ENCODE results near the gene UBE2L6.

The UBE2L6 gene

DNA sequence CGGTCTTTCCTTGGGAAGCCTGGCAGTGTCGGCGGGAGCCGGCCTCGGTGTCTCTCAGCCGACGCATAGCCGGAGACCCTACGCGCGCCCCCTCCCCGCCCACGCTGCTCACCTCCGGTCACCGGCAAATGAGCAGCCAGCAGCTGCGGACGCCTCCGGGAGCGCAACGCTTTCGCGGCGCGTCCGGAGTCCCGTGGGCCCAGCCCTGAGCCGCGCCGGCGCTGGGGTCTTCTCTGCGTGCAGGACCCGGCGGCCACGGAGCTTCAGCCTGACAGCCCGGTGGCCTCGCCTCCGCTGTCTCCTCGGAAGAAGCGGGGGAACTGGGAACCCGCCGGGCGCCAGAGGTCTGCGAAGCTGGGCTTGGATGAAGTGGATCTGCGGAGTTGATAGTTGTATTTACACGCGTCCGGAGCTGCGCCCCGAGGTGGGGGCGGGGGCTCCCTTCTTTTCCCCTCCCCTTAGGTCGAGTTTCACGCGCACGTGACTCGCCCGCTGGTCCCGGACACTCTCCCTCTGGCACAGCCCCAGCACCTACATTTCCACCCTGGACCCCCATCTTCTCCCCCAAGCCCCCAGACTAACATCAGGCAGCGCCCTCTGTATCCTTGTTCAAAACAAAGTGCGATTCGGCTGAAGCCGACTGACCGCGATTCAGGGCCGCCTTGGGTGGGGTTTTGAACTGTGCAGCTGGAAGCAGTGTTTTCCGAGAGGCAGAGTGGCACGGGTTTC lies 52.0 kb downstream of the UBE2L6 start, which contains the start of gene SLC43A1:
Gene SLC43A1 (minus strand): TSS at position 371 of the 729 bp plus-strand sequence. CDS start 1,591 bp downstream, outside the sequence.
- Histone ChIP-seq H2AFZ (ENCODE audit: low read depth, low read length, severe bottlenecking) (peak within 1 kb of the TSS; percentile 82), H3K79me2 (ENCODE audit: insufficient read depth, low read length) (peaks cover 14% of the 10 kb centered on the region; the same call in 1 of the 2 replicates), H3K9me2 (replicated peaks; ENCODE audit: insufficient read depth, low read length) (no peaks in the 10 kb centered on the region), H3K27ac (ENCODE audit: low read depth, low read length) (peak within 1 kb of the TSS; percentile 64), H3K4me2 (ENCODE audit: low read depth, low read length, poor library complexity, severe bottlenecking) (peak within 1 kb of the TSS; percentile 90), H3K9me3 (ENCODE audit: insufficient read depth, low read length) (no peaks in the 10 kb centered on the region), H3K36me3 (ENCODE audit: low read length) (no peaks in the 10 kb centered on the region), H3F3A (ENCODE audit: insufficient read depth) (peaks cover 5% of the 10 kb centered on the region), H3K4me3 (ENCODE audit: insufficient read depth, low read length, poor library complexity, severe bottlenecking) (peak within 1 kb of the TSS; percentile 83), H3K27me3 (ENCODE audit: low read length) (no peaks in the 10 kb centered on the region), H3K9ac (ENCODE audit: low read length) (peak within 1 kb of the TSS; percentile 79), H4K20me1 (ENCODE audit: low read depth, low read length) (no peaks in the 10 kb centered on the region)
- TF ChIP-seq, protein P1, sequence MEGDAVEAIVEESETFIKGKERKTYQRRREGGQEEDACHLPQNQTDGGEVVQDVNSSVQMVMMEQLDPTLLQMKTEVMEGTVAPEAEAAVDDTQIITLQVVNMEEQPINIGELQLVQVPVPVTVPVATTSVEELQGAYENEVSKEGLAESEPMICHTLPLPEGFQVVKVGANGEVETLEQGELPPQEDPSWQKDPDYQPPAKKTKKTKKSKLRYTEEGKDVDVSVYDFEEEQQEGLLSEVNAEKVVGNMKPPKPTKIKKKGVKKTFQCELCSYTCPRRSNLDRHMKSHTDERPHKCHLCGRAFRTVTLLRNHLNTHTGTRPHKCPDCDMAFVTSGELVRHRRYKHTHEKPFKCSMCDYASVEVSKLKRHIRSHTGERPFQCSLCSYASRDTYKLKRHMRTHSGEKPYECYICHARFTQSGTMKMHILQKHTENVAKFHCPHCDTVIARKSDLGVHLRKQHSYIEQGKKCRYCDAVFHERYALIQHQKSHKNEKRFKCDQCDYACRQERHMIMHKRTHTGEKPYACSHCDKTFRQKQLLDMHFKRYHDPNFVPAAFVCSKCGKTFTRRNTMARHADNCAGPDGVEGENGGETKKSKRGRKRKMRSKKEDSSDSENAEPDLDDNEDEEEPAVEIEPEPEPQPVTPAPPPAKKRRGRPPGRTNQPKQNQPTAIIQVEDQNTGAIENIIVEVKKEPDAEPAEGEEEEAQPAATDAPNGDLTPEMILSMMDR (IDR thresholded peaks at IDR 0.05; ENCODE audit: insufficient read depth, low read length, poor library complexity, severe bottlenecking), result no peak
- no peak for TF ChIP-seq EZH2phosphoT487 (conservative IDR thresholded peaks at IDR 0.05; ENCODE audit: low read length)

DNA sequence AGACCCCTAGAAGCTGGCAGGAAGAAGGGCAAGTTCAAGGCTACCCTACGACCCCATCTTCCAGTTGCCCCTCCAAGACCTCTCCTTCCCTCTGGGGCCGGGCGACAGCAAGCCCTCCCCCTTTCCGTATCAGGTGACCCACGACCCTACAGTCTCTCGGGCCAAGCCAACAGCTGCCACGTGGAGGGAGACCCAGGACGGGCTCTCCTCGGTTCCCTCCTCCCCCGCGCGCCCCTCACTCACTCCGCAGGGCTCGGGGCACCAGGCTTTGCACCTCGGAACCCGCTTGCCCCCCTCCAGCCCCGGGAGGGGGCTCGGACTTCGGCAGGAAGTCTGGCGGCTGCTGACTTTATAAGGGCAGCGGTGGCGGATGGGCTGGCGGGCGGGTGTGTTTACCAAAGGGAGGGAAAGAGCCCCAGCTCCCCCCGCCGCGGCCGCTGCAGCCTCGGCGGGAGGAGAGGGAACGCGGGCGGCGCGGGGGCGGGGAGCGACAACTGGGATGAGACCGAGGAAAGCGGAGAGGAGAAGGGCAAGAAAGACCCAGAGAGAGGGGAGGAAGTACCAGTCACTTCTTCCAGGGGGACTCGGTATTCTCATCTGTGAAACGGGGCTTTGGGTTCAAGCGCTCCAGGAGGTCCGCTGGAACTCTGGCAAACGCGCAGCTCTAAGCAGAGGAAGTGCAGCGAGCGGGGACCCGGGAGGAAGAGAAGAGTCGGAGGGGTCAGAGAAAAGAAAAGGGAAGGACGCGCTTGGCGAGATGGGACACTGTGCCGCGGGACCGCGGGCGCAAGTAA lies 52.7 kb downstream of the UBE2L6 start:
- Histone ChIP-seq H3K4me3 (ENCODE audit: insufficient read depth, low read length, poor library complexity, severe bottlenecking) (peak overlapping the region; percentile 83), H3K9me2 (replicated peaks; ENCODE audit: insufficient read depth, low read length) (no peaks in the 10 kb centered on the region), H3K9me3 (ENCODE audit: insufficient read depth, low read length) (no peaks in the 10 kb centered on the region), H3F3A (ENCODE audit: insufficient read depth) (peaks cover 5% of the 10 kb centered on the region), H3K9ac (ENCODE audit: low read length) (peak overlapping the region; percentile 79), H4K20me1 (ENCODE audit: low read depth, low read length) (no peaks in the 10 kb centered on the region), H3K36me3 (ENCODE audit: low read length) (no peaks in the 10 kb centered on the region), H3K27me3 (ENCODE audit: low read length) (no peaks in the 10 kb centered on the region), H2AFZ (ENCODE audit: low read depth, low read length, severe bottlenecking) (peak overlapping the region; percentile 82), H3K27ac (ENCODE audit: low read depth, low read length) (peak overlapping the region; percentile 64), H3K4me2 (ENCODE audit: low read depth, low read length, poor library complexity, severe bottlenecking) (peak overlapping the region; percentile 90), H3K79me2 (ENCODE audit: insufficient read depth, low read length) (peaks cover 14% of the 10 kb centered on the region; the same call in 1 of the 2 replicates)
- no peak for TF ChIP-seq EZH2phosphoT487 (conservative IDR thresholded peaks at IDR 0.05; ENCODE audit: low read length)
- TF ChIP-seq, protein P1 (IDR thresholded peaks at IDR 0.05; ENCODE audit: insufficient read depth, low read length, poor library complexity, severe bottlenecking), result no peak

GRCh38 chr11:57513911-57514537 lies 53.4 kb downstream of the UBE2L6 start:
- H2AFZ ChIP-seq (ENCODE audit: low read depth, low read length, severe bottlenecking), result peak overlapping the region; percentile 82
- H3K9me2 ChIP-seq (replicated peaks; ENCODE audit: insufficient read depth, low read length), result no peaks in the 10 kb centered on the region

More at GRCh38 chr11:57513911-57514537, 53.4 kb downstream of the UBE2L6 start:
- H4K20me1 ChIP-seq (ENCODE audit: low read depth, low read length), result no peaks in the 10 kb centered on the region
- H3K79me2 ChIP-seq (ENCODE audit: insufficient read depth, low read length), result peaks cover 15% of the 10 kb centered on the region
- H3F3A ChIP-seq (ENCODE audit: insufficient read depth), result peaks cover 5% of the 10 kb centered on the region
- peak overlapping the region; percentile 64 for H3K27ac ChIP-seq (ENCODE audit: low read depth, low read length)
- TF ChIP-seq, protein P1 (IDR thresholded peaks at IDR 0.05; ENCODE audit: insufficient read depth, low read length, poor library complexity, severe bottlenecking), result no peak
- TF ChIP-seq EZH2phosphoT487 (conservative IDR thresholded peaks at IDR 0.05; ENCODE audit: low read length), result no peak
- no peaks in the 10 kb centered on the region for H3K27me3 ChIP-seq (ENCODE audit: low read length)
- H3K36me3 ChIP-seq (ENCODE audit: low read length), result no peaks in the 10 kb centered on the region
- no peaks in the 10 kb centered on the region for H3K9me3 ChIP-seq (ENCODE audit: insufficient read depth, low read length)
- H3K4me2 ChIP-seq (ENCODE audit: low read depth, low read length, poor library complexity, severe bottlenecking), result peak overlapping the region; percentile 90
- peak overlapping the region; percentile 79 for H3K9ac ChIP-seq (ENCODE audit: low read length)
- peak overlapping the region; percentile 83 for H3K4me3 ChIP-seq (ENCODE audit: insufficient read depth, low read length, poor library complexity, severe bottlenecking)
